ENCODE data around the gene NBPF1. TPM values are rescaled to one million over a fixed set of nuclear protein-coding genes. Genes with fewer than 3 reads are reported as not detected.
"Not testable (repeated sequence)": the region's sequence is repeated elsewhere in the genome, so short reads cannot be mapped to it uniquely, and the experiment has no call there.

NBPF1 gene
- total RNA-seq, 1 donor from 2014 or later = 41.8 TPM

DNA sequence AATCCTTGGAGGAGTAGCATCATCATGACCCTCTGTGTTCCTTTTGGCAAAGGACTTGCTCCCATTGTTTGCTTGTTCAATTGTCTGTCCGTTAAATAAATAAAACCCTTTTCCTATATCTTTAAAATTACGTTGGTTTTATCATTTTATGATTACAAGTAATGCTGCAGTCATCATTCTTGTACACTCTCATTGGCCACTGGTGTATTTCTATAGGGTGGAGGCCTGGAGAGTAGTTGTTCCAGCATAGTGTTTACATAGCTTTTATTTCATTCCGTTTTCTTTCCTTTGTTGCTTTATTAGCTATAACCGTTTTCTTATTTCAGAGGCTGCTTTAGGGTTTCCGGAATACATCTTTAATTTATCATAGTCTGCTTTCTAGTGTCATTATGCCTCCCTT lies 91.7 kb downstream of the NBPF1 start:
- not testable (repeated sequence) for DNase-seq (ENCODE audit: low spot score); H3K27ac Mint-ChIP-seq (ENCODE audit: unreplicated experiment); H3K36me3 Mint-ChIP-seq (ENCODE audit: low read depth, unreplicated experiment); H3K4me1 Mint-ChIP-seq (ENCODE audit: unreplicated experiment); H3K4me3 Mint-ChIP-seq (ENCODE audit: unreplicated experiment); H3K9me3 Mint-ChIP-seq (ENCODE audit: unreplicated experiment); H3K27me3 Mint-ChIP-seq (ENCODE audit: unreplicated experiment)

- Mint-ChIP-seq H3K4me3 (ENCODE audit: unreplicated experiment) (no peak overlapping the region), H3K9me3 (ENCODE audit: unreplicated experiment) (no peaks in the 10 kb centered on the region), H3K27ac (ENCODE audit: unreplicated experiment) (no peak overlapping the region), H3K36me3 (ENCODE audit: low read depth, unreplicated experiment) (no peaks in the 10 kb centered on the region), H3K4me1 (ENCODE audit: unreplicated experiment) (peaks cover 2% of the 10 kb centered on the region), H3K27me3 (ENCODE audit: unreplicated experiment) (peaks cover 5% of the 10 kb centered on the region)
- no peak for DNase-seq (ENCODE audit: low spot score)
- TF ChIP-seq CTCF (IDR thresholded peaks at IDR 0.05; ENCODE audit: unreplicated experiment) = no peak
Observed at GRCh38 chr1:16521288-16521583, 92.1 kb downstream of the NBPF1 start.

- H3K27ac Mint-ChIP-seq (ENCODE audit: unreplicated experiment); H3K27me3 Mint-ChIP-seq (ENCODE audit: unreplicated experiment); H3K36me3 Mint-ChIP-seq (ENCODE audit: low read depth, unreplicated experiment); H3K4me1 Mint-ChIP-seq (ENCODE audit: unreplicated experiment); H3K9me3 Mint-ChIP-seq (ENCODE audit: unreplicated experiment): not testable (repeated sequence)
- peak; percentile 21 for DNase-seq (ENCODE audit: low spot score)
- peak overlapping the region; percentile 79 for H3K4me3 Mint-ChIP-seq (ENCODE audit: unreplicated experiment)
Observed at GRCh38 chr1:16520435-16521287, 92.7 kb downstream of the NBPF1 start.

DNA sequence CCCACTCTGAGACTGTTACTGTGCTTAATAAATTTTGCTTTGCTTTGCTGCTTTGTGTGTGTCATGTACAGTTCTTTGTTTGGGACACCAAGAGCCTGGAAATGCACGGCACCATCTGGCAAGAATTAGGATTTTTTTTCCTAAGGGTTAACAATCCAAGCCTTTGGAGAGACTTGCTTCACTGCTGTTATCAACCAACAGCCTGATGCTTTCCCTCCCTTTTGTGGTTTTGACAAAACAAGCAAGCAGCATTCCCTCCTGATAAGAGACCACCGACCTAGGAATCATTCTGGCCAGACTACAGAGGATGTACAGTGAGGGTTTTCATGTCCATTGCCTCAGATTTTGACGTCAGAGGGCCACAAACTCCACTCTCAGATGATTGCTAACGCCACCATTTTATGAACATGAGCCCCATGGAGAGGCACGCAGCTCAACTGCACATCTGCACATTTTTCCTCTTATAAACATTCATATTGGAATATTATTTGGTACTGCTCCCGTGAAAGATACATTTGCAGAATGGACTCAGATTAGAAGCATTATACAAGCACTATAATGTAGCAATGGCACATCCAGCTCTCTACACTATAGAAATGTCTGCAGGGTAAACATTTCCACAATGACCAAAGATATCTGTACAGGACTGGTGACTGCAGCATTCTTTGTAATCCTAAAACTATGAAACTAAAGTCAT lies 94.0 kb downstream of the NBPF1 start:
- not testable (repeated sequence) for H3K4me1 Mint-ChIP-seq (ENCODE audit: unreplicated experiment); H3K27ac Mint-ChIP-seq (ENCODE audit: unreplicated experiment); DNase-seq (ENCODE audit: low spot score); H3K27me3 Mint-ChIP-seq (ENCODE audit: unreplicated experiment); H3K9me3 Mint-ChIP-seq (ENCODE audit: unreplicated experiment); H3K36me3 Mint-ChIP-seq (ENCODE audit: low read depth, unreplicated experiment); H3K4me3 Mint-ChIP-seq (ENCODE audit: unreplicated experiment)

DNA sequence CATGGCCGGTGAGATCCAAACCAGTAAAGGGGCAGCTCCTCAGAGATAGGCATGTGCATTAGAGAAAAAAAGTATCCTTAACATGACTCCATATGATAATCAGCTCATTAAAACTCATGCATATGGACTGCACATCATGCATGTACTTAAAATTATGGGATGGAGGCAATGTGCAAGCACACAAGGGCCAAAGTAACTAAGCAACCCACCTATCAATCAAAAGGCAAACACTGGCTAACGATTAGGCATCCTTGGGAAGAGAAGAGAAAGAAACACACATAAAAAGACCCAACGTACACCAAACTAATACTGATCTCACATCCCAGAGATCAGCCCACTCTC lies 94.5 kb downstream of the NBPF1 start:
- H3K27me3 Mint-ChIP-seq (ENCODE audit: unreplicated experiment); H3K36me3 Mint-ChIP-seq (ENCODE audit: low read depth, unreplicated experiment); DNase-seq (ENCODE audit: low spot score); H3K4me3 Mint-ChIP-seq (ENCODE audit: unreplicated experiment); H3K27ac Mint-ChIP-seq (ENCODE audit: unreplicated experiment); H3K4me1 Mint-ChIP-seq (ENCODE audit: unreplicated experiment); H3K9me3 Mint-ChIP-seq (ENCODE audit: unreplicated experiment): not testable (repeated sequence)

DNA sequence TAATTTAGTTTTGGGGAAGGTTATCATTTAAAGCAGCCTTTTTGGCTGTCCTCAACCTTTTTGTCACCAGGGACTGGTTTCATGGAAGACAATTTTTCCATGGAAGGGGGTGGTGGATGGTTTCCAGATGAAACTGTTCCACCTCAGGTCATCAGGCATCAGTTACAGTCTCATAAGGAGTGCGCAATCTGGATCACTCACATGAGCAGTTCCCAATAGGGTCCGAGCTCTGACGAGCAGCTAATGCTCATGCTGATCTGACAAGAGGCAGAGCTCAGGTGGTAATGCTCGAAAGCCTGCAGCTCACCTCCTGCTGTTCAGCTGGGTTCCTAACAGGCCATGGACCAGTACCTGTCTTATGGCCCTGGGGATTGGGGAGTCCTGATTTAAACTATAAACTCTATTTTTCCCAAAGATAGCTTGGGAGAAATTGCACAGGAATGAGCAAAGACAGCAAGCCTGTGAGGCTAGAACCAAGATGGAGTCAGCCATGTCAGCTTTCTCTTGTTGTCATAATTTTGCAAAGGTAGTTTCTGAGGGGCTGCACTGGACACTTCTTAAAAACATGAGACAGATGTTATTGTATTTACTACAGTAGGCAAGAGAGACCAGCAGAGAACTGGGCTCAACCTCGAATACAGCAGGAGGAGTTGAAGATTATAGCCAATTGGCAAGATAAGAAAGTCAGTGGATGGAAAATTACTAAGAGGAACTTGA lies 96.5 kb downstream of the NBPF1 start:
- not testable (repeated sequence) for DNase-seq (ENCODE audit: low spot score); H3K9me3 Mint-ChIP-seq (ENCODE audit: unreplicated experiment); H3K27me3 Mint-ChIP-seq (ENCODE audit: unreplicated experiment); H3K36me3 Mint-ChIP-seq (ENCODE audit: low read depth, unreplicated experiment); H3K4me3 Mint-ChIP-seq (ENCODE audit: unreplicated experiment); H3K4me1 Mint-ChIP-seq (ENCODE audit: unreplicated experiment); H3K27ac Mint-ChIP-seq (ENCODE audit: unreplicated experiment)

- DNase-seq (ENCODE audit: low spot score) = peak; percentile 55
- not testable (repeated sequence) for H3K4me3 Mint-ChIP-seq (ENCODE audit: unreplicated experiment); H3K27ac Mint-ChIP-seq (ENCODE audit: unreplicated experiment); H3K36me3 Mint-ChIP-seq (ENCODE audit: low read depth, unreplicated experiment); H3K27me3 Mint-ChIP-seq (ENCODE audit: unreplicated experiment); H3K4me1 Mint-ChIP-seq (ENCODE audit: unreplicated experiment); H3K9me3 Mint-ChIP-seq (ENCODE audit: unreplicated experiment)
Observed at GRCh38 chr1:16514107-16515055, 99.0 kb downstream of the NBPF1 start, which contains the start of gene RNU1-1. Gene RNU1-1, minus strand, starts transcription at chr1:16514285.

GRCh38 chr1:16513412-16514106 lies 99.8 kb downstream of the NBPF1 start:
- H3K4me1 Mint-ChIP-seq (ENCODE audit: unreplicated experiment); H3K9me3 Mint-ChIP-seq (ENCODE audit: unreplicated experiment); H3K27ac Mint-ChIP-seq (ENCODE audit: unreplicated experiment); H3K27me3 Mint-ChIP-seq (ENCODE audit: unreplicated experiment); H3K36me3 Mint-ChIP-seq (ENCODE audit: low read depth, unreplicated experiment); H3K4me3 Mint-ChIP-seq (ENCODE audit: unreplicated experiment): not testable (repeated sequence)
- peak; percentile 35 for DNase-seq (ENCODE audit: low spot score)

GRCh38 chr1:16512624-16513411 lies 100.5 kb downstream of the NBPF1 start:
- DNase-seq (ENCODE audit: low spot score); H3K27me3 Mint-ChIP-seq (ENCODE audit: unreplicated experiment); H3K4me1 Mint-ChIP-seq (ENCODE audit: unreplicated experiment); H3K36me3 Mint-ChIP-seq (ENCODE audit: low read depth, unreplicated experiment); H3K4me3 Mint-ChIP-seq (ENCODE audit: unreplicated experiment); H3K27ac Mint-ChIP-seq (ENCODE audit: unreplicated experiment); H3K9me3 Mint-ChIP-seq (ENCODE audit: unreplicated experiment): not testable (repeated sequence)
